H9 (cell line): ENCODE measurements around the gene DGKE. TPM values are rescaled to one million over a fixed set of nuclear protein-coding genes. Genes with fewer than 3 reads are reported as not detected.

Experiments
- DNase-seq: peaks from one replicate; pipeline ENCODE4 v3.0.0-alpha.2; 2017
- H2AFZ ChIP-seq: one replicate; pipeline ENCODE4 v1.6.1; 2013; ENCODE audit warnings: mild to moderate bottlenecking, low read length, control low read depth, moderate library complexity
- H2AK5ac ChIP-seq: 2 replicates; pipeline ENCODE4 v1.6.1; 2013; ENCODE audit warnings: low read length, control low read depth, mixed read lengths; ENCODE audit not compliant: insufficient read length
- H2BK120ac ChIP-seq: one replicate; pipeline ENCODE4 v1.6.1; 2013; ENCODE audit warnings: low read depth, mild to moderate bottlenecking, low read length, control low read depth, inconsistent platforms; ENCODE audit not compliant: poor library complexity, severe bottlenecking
- H2BK12ac ChIP-seq: 2 replicates; pipeline ENCODE4 v1.6.1; 2013; ENCODE audit warnings: low read length, control low read depth, mixed read lengths, low read depth; ENCODE audit not compliant: insufficient read length
- H2BK15ac ChIP-seq: 2 replicates; pipeline ENCODE4 v1.6.1; 2013; ENCODE audit warnings: low read depth, low read length, control low read depth
- H2BK20ac ChIP-seq: one replicate; pipeline ENCODE4 v1.6.1; 2013; ENCODE audit warnings: low read depth, mild to moderate bottlenecking, low read length, control low read depth, inconsistent platforms; ENCODE audit not compliant: poor library complexity, severe bottlenecking
- H2BK5ac ChIP-seq: 2 replicates; pipeline ENCODE4 v1.6.1; 2013; ENCODE audit warnings: low read length, control low read depth, mixed read lengths; ENCODE audit not compliant: insufficient read length
- H3K14ac ChIP-seq: 2 replicates; pipeline ENCODE4 v1.6.1; 2013; ENCODE audit warnings: low read length, control low read depth; ENCODE audit not compliant: insufficient read depth
- H3K18ac ChIP-seq: 2 replicates; pipeline ENCODE4 v1.6.1; 2013; ENCODE audit warnings: low read depth, mild to moderate bottlenecking, mixed read lengths, low read length, control low read depth; ENCODE audit not compliant: insufficient read length
- H3K23ac ChIP-seq: 2 replicates; pipeline ENCODE4 v1.6.1; 2013; ENCODE audit warnings: low read length, control low read depth, mixed read lengths, low read depth; ENCODE audit not compliant: insufficient read length
- H3K23me2 ChIP-seq: 2 replicates; pipeline ENCODE4 v1.6.1; 2013; ENCODE audit warnings: low read depth, mild to moderate bottlenecking, mixed read lengths, low read length, control low read depth; ENCODE audit not compliant: insufficient read length, poor library complexity, severe bottlenecking
- H3K27ac ChIP-seq: 2 replicates; pipeline ENCODE4 v1.5.1; 2013; ENCODE audit warnings: low read length, control low read depth, mixed read lengths, low read depth; ENCODE audit not compliant: insufficient read length
- H3K27me3 ChIP-seq: 2 replicates; pipeline ENCODE4 v1.6.1; 2013; ENCODE audit warnings: low read length, control low read depth, inconsistent platforms; ENCODE audit not compliant: insufficient read depth
- H3K4ac ChIP-seq: 2 replicates; pipeline ENCODE4 v1.6.1; 2013; ENCODE audit warnings: low read depth, mild to moderate bottlenecking, control low read depth, inconsistent platforms, low read length, moderate library complexity
- H3K4me1 ChIP-seq: 2 replicates; pipeline ENCODE4 v1.6.1; 2013; ENCODE audit warnings: low read length, control low read depth, inconsistent platforms; ENCODE audit not compliant: insufficient read depth
- H3K4me2 ChIP-seq: 2 replicates; pipeline ENCODE4 v1.6.1; 2013; ENCODE audit warnings: low read length, control low read depth, mixed read lengths; ENCODE audit not compliant: insufficient read length, insufficient read depth
- H3K56ac ChIP-seq: 2 replicates; pipeline ENCODE4 v1.6.1; 2013; ENCODE audit warnings: low read depth, mild to moderate bottlenecking, mixed read lengths, low read length, control low read depth; ENCODE audit not compliant: insufficient read length
- H3K79me1 ChIP-seq: 2 replicates; pipeline ENCODE4 v1.6.1; 2013; ENCODE audit warnings: low read depth, mild to moderate bottlenecking, moderate library complexity, low read length, control low read depth, inconsistent platforms; ENCODE audit not compliant: insufficient read depth, poor library complexity, severe bottlenecking
- H3K79me2 ChIP-seq: 2 replicates; pipeline ENCODE4 v1.6.1; 2013; ENCODE audit warnings: low read length, control low read depth, inconsistent platforms; ENCODE audit not compliant: insufficient read depth
- H3K9ac ChIP-seq: 2 replicates; pipeline ENCODE4 v1.6.1; 2013; ENCODE audit warnings: low read length, control low read depth, mixed read lengths; ENCODE audit not compliant: insufficient read length; ENCODE audit errors: extremely low read depth
- H3K9me3 ChIP-seq: one replicate; pipeline ENCODE4 v1.6.1; 2013; ENCODE audit warnings: low read depth, low read length, inconsistent platforms; ENCODE audit not compliant: control insufficient read depth
- H3T11ph ChIP-seq: one replicate; pipeline ENCODE4 v1.6.1; 2013; ENCODE audit warnings: mild to moderate bottlenecking, low read length, control low read depth, inconsistent platforms
- H4K20me1 ChIP-seq: one replicate; pipeline ENCODE4 v1.6.1; 2013; ENCODE audit not compliant: control insufficient read depth, insufficient read length, insufficient read depth
- H4K5ac ChIP-seq: 2 replicates; pipeline ENCODE4 v1.6.1; 2013; ENCODE audit warnings: low read depth, mild to moderate bottlenecking, mixed read lengths, low read length, control low read depth; ENCODE audit not compliant: insufficient read length
- H4K8ac ChIP-seq: replicated peaks from 2 replicates; pipeline ENCODE4 v1.6.1; 2013; ENCODE audit warnings: low read length, control low read depth, mixed read lengths, low read depth; ENCODE audit not compliant: insufficient read length
- H4K91ac ChIP-seq: 2 replicates; pipeline ENCODE4 v1.6.1; 2013; ENCODE audit warnings: low read depth, mild to moderate bottlenecking, moderate library complexity, mixed read lengths, low read length, control low read depth; ENCODE audit not compliant: insufficient read length
- H3K27ac Mint-ChIP-seq, 3 experiments: 2 replicates in 2 of 3; 3 replicates in 1 of 3; pipeline ENCODE4 v1.8.0; 2020 to 2021; ENCODE audit warnings: mixed read lengths in 3 of 3, mild to moderate bottlenecking in 1 of 3, moderate library complexity in 1 of 3
- H3K27me3 Mint-ChIP-seq: 2 replicates; pipeline ENCODE4 v1.8.0; 2021; ENCODE audit warnings: low read depth, mild to moderate bottlenecking, moderate library complexity, mixed read lengths
- H3K36me3 Mint-ChIP-seq, 3 experiments: 2 replicates in 2 of 3; 3 replicates in 1 of 3; pipeline ENCODE4 v1.8.0; 2020 to 2021; ENCODE audit warnings: low read depth in 3 of 3, mixed read lengths in 3 of 3; ENCODE audit not compliant: insufficient read depth in 1 of 3
- H3K4me1 Mint-ChIP-seq, 2 experiments: 2 replicates each; pipeline ENCODE4 v1.8.0; 2020; ENCODE audit warnings: mixed read lengths in 2 of 2
- H3K4me3 Mint-ChIP-seq, 2 experiments: 2 replicates in 1 of 2; 3 replicates in 1 of 2; pipeline ENCODE4 v1.8.0; 2020 to 2021; ENCODE audit warnings: mild to moderate bottlenecking in 2 of 2, mixed read lengths in 2 of 2, moderate library complexity in 1 of 2
- H3K9me3 Mint-ChIP-seq, 2 experiments: 2 replicates in 1 of 2; 3 replicates in 1 of 2; pipeline ENCODE4 v1.8.0; 2020; ENCODE audit warnings: mild to moderate bottlenecking in 2 of 2, mixed read lengths in 2 of 2, moderate library complexity in 1 of 2
- CTCF ChIP-seq: fragments of 200-600 bp; sonication (generic); conservative IDR thresholded peaks from 3 replicates; pipeline ENCODE4 v1.8.0; 2021; ENCODE audit warnings: antibody characterized with exemption, mild to moderate bottlenecking
- WGBS: extraction: QIAGEN DNeasy Blood & Tissue Kit; methylation state at CpG from one replicate; pipeline ENCODE4 v1.1.7; 2013; ENCODE audit warnings: missing lambda C conversion rate, low lambda C conversion rate, mixed read lengths; ENCODE audit not compliant: insufficient read length; ENCODE audit errors: extremely low coverage; 5-methylcytosine and 5-hydroxymethylcytosine counted together
- total RNA-seq: library from RNA; stranded (reverse); gene quantifications from 2 replicates; pipeline ENCODE4 v1.2.1, GENCODE V29; 2021

Gene DGKE
- total RNA-seq, 1 experiment from 2014 or later: 4.9 TPM

DNA sequence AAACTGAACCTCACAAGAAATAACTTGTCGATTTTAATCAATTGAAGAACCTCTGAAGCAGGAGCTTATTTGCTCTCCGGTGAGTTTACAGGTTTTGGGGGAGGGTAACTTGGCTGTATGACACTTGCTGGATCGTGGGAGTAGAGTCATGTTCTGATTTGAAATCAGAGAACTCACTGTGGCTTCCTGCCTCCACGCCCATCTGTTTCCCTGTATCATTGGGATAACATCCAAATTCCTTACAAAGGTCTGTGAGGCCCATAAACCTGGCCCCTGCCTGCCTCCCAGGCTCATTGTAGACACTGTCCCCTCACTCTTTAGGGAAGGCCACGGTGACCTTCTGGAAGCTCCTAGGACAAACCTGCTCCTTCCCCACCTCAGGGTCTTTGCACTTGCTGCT lies 48.5 kb upstream of the DGKE start:
- H2AFZ ChIP-seq: no peak overlapping the region
- no peak for DNase-seq
- Mint-ChIP-seq H3K27me3 (peaks cover 19% of the 10 kb centered on the region), H3K27ac (no peak overlapping the region), H3K9me3 (no peaks in the 10 kb centered on the region), H3K4me3 (no peak overlapping the region), H3K4me1 (peaks cover 2 to 7% of the 10 kb centered on the region in 2 experiments), H3K36me3 (no peaks in the 10 kb centered on the region)
- TF ChIP-seq CTCF: no peak
- H4K8ac ChIP-seq: no peak overlapping the region
- no peak overlapping the region for H3K14ac ChIP-seq
- no peak overlapping the region for H3K9ac ChIP-seq
- no peak overlapping the region for H3K23ac ChIP-seq
- H3K27me3 ChIP-seq: no peaks in the 10 kb centered on the region; the same call in 1 of the 2 replicates
- no peak overlapping the region for H3K18ac ChIP-seq
- H2AK5ac ChIP-seq: no peak overlapping the region
- no peaks in the 10 kb centered on the region for H3K79me2 ChIP-seq
- H3K4me2 ChIP-seq: no peak overlapping the region
- H3K9me3 ChIP-seq: no peaks in the 10 kb centered on the region
- no peak overlapping the region for H4K91ac ChIP-seq
- no peak overlapping the region for H3K27ac ChIP-seq
- H3K23me2 ChIP-seq: no peaks in the 10 kb centered on the region
- H2BK120ac ChIP-seq: no peak overlapping the region
- H3K56ac ChIP-seq: no peak overlapping the region
- H3K4ac ChIP-seq: no peak overlapping the region
- H3T11ph ChIP-seq: no peak overlapping the region
- no CpG with 5 or more reads among the region's 5 CpGs for WGBS
- no peak overlapping the region for H2BK15ac ChIP-seq
- H4K20me1 ChIP-seq: no peaks in the 10 kb centered on the region
- no peak overlapping the region for H2BK12ac ChIP-seq
- no peak overlapping the region for H2BK5ac ChIP-seq
- no peaks in the 10 kb centered on the region for H3K4me1 ChIP-seq
- H4K5ac ChIP-seq: no peak overlapping the region
- no peak overlapping the region for H2BK20ac ChIP-seq
- no peaks in the 10 kb centered on the region for H3K79me1 ChIP-seq
